GM18498 (cell line): ENCODE results near the gene SPACA5B.
"Not testable (repeated sequence)": the region's sequence is repeated elsewhere in the genome, so short reads cannot be mapped to it uniquely, and the experiment has no call there.

ENCODE experiments used
- ATAC-seq: cut with Tn5 transposase; IDR thresholded peaks from one replicate; pipeline ENCODE4 v1.9.1; 2021; ENCODE audit warnings: mild to moderate bottlenecking, moderate library complexity; ENCODE audit not compliant: unreplicated experiment

SPACA5B gene

GRCh38 chrX:48130326-48130725 is at the start of gene SPACA5B:
TSS of gene SPACA5B (plus strand) at chrX:48130626. CDS start at chrX:48130688, 62 bp downstream.
- not testable (repeated sequence) for ATAC-seq

GRCh38 chrX:48083212-48083611 is 47.2 kb upstream of the SPACA5B start:
- ATAC-seq: peak; percentile 63

DNA sequence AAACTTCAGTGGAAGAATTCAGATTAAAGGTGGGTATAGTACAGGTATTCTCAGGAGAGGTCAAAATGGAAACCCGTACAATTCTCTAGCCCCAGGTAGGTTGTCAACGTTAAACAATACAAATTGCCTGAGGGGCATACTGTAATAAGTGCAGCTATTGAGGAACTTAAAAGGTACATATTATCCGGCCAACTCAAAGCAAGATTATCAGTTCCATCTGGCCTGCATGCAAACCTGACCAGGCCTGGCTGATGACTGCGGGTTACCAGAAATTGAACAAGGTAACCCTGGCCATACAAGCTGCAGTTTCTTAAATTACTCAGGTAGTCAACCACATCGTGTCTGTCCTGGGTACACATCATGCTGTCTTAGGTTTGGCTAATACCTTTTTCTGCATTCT is 46.7 kb upstream of the SPACA5B start:
- ATAC-seq: no peak

DNA sequence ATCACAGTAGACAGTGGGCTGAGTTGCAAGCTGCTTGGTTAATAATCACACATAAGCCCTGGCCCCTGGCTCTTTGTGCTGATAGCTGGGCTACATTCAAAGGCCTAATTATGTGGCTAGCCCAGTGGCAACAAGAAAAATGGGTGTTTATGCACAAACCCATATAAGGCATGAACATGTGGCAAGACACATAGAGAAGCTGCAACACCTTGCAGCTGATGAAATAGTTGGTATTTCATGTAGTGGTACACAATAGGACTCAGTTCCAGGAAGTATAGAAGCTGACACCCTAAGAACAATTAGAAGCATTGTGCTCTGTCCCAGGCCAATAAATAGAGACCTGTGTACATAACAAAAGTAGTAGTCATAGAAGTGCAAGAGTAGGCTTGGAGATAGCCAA is 44.3 kb upstream of the SPACA5B start:
- no peak for ATAC-seq

DNA sequence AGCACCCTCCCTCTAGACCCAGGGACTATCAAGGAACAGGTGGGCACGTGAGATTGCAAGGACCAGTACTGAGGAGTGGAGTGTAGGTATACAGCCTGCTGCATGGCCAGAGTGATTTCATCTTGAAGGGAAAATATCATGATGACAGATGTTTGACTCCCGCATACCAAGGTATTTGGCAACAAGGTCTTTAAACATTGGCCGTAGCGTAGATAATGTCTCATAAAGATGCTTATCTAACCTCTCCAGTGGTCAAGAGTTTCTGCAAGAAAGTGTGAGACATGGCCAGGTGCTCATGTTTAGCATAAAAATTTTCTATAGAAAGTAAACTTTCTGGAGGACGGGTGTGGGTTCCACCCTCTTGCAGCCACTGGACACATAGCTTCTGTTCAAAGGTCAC is 40.3 kb upstream of the SPACA5B start:
- ATAC-seq: no peak

- not testable (repeated sequence) for ATAC-seq
Observed at GRCh38 chrX:48092558-48092957, 37.9 kb upstream of the SPACA5B start.

DNA sequence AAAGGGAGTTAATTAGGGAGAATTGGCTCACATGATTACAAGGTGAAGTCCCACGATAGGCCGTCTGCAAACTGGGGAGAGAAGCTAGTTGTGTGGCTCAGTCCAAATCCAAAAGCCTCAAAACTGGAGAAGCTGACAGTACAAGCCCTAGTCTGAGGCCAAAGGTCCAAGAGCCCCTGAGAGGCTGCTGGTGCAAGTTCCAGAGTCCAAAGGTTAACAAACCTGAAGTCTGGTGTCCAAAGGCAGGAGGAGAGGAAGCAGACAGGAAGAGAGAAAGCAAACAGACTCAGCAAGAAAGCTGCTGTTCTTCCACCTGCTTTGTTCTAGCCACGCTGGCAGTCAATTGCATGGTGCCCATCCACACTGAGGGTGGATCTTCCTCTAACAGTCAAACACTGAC is 29.0 kb upstream of the SPACA5B start:
- no peak for ATAC-seq

DNA sequence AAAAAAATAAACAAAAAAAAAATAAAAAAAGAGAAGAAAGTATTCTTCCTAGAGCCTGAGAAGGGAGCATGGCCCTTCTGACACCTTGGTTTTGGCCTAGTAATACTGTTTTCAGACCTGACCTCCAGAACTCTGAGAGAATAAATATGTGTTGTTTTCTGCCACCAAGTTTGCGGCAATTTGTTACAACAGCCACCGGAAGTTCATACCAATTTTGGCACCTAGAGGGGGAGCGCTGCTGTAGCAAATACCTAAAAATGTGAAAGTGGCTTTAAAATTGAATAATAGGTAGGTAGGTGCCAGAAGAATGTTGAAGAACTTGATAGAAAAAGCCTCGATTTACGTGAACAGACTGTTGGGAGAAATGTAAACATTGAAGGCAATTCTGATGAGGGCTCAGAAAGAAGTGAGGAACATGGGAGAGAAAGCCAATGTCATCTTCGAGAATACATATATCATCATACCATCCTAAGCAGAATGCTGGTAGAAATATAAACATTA is 27.5 kb upstream of the SPACA5B start:
- ATAC-seq: no peak

DNA sequence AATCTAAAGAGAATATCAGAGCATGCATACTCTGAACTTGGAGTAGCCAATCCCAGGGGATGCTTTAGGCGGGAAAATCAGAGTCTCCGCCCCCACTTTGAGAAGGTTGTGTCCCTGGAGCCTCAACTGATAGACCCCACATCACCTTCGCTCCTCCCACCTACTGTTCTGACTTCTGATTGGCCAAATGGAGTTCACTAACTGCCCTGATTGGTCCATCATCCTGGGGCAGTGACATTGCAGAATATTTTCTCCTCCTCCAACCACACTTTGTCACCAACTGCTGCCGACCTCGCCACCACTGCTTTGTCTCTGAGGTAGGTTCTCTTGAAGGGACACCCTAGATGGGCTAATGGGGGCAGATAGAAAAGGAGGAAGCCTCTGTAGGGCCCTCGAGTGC is 22.7 kb upstream of the SPACA5B start:
- no peak for ATAC-seq

DNA sequence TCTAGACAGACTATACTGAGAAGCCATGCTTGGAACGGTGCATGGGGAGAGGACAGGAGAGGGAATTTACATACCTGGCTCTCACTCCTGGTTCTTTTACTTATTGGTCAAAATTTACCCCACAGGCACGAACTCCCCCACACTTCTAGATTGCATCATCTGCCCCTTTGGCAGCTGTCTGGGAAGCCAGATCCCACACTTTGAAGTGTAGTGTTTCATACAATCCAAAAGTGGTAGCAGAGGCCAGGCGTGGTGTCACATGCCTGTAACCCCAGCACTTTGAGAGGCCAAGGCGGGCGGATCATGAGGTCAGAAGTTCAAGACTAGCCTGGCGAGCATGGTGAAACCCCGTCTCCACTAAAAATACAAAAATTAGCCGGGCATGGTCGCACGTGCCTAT is 5.1 kb upstream of the SPACA5B start:
- ATAC-seq: not testable (repeated sequence)

DNA sequence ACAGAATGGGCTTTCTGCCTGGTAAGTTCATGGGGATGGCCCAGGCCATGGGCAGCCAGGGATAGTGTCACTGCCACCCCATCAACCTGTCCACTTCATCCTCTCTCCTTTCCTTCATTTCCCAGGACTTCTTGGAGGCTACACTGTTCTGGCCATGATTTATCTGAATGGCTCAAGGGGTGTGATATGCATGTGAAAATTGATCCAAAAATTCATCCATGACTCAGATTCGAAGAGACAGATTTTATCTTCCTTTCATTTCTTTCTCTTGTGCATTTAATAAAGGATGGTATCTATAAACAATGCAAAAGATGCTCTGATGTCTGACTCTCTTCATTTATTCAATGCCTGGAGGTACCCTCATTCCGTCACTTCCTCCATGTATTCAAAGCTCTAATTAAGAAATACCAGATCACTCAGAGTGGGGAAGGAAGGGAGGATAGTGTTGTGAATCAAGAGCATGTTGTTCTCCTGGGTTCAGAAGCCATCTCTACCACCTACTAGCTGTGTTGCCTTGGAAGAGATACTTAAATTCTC is 1.9 kb downstream of the SPACA5B start:
- not testable (repeated sequence) for ATAC-seq

GRCh38 chrX:48139076-48139475 is 8.7 kb downstream of the SPACA5B start:
- not testable (repeated sequence) for ATAC-seq

DNA sequence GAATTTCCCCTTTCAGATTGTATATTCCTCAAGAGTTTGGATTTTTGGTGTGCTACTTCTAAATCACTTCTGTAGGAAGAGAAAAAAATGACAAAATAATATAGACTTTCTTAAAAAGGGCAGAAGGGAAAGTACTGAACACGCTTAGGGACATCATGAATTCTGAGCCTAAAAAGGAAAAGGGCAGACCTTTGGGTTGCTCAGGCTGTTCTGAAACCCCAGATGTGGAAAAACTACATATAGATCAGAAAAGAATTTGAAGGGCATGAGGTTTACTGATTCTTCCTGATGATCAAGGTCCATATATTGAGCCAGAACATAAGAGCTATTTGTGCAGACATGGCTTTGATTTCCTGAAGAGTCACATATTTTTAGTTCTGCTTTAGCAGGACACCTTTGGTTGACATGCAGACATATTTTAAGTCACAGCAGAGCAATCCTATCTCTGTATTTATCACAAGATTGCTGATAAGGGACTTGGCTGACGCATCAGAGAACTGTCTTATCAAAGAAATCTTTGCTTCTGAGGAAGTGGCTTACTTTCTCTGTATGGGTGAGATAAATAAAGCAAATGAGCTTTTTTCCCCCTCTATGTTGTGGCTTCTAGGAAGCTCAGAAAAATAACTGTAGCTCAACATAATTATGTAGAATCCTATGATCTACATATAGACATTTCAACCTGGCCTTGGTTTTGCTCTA is 11.5 kb downstream of the SPACA5B start:
- ATAC-seq: not testable (repeated sequence)

DNA sequence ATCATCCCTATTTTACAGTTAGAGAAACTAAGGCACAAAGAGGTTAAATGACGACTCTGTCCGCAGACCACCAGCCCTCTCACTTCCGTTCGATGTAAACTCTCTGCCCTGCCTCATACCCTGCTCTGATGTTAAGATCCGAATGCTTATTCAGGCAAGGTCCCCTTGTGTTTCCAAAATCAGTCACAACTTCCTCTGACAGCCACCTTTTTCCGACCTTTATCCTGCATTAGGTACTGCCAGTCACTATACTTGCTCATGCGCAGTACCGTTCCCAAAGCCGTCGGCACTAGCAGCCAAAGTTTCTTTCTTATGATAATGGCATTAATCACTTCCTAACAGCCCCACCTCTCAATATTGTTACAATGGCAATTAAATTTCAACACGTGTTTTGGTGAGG is 12.3 kb downstream of the SPACA5B start:
- ATAC-seq: not testable (repeated sequence)

GRCh38 chrX:48153769-48154168 is 23.3 kb downstream of the SPACA5B start:
- ATAC-seq: no peak

- no peak for ATAC-seq
Observed at GRCh38 chrX:48154796-48155195, 24.4 kb downstream of the SPACA5B start.

GRCh38 chrX:48156014-48156413 is 25.6 kb downstream of the SPACA5B start:
- ATAC-seq: no peak

- no peak for ATAC-seq
Observed at GRCh38 chrX:48165241-48165640, 34.8 kb downstream of the SPACA5B start.

- not testable (repeated sequence) for ATAC-seq
Observed at GRCh38 chrX:48166322-48166721, 35.9 kb downstream of the SPACA5B start.

- ATAC-seq: no peak
Observed at GRCh38 chrX:48179691-48180090, 49.3 kb downstream of the SPACA5B start.

GRCh38 chrX:48180811-48181210 is 50.4 kb downstream of the SPACA5B start:
- ATAC-seq: no peak

DNA sequence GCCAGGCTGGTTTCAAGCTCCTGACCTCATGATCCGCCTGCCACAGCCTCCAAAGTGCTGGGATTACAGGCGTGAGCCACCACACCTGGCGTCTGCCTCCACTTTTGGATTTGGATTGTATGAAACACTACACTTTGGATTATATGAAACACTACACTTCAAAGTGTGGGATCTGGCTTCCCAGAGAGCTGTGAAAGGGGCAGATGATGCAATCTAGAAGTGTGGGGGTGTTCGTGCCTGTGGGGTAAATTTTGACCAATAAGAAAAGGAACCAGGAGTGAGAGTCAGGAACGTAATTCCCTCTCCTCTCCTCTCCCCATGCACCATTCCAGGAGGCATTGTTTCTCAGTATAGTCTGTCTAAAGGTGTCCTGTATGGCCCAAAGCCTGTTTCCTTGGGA is 51.5 kb downstream of the SPACA5B start:
- not testable (repeated sequence) for ATAC-seq
